ENCODE data around the gene SNRNP40.

- no peak for TF ChIP-seq CTCF (IDR thresholded peaks at IDR 0.05)
- TF ChIP-seq POLR2A (IDR thresholded peaks at IDR 0.05): no peak
These were observed 24.2 kb downstream of the SNRNP40 start for GRCh38 chr1:31272369-31272768.
